ENCODE results near the gene PIH1D2. TPM values are rescaled to one million over a fixed set of nuclear protein-coding genes. Genes with fewer than 3 reads are reported as not detected.
A peak's percentile ranks its signal among the peaks of the same experiment; 100 is the strongest.

The PIH1D2 gene
- total and polyA plus RNA-seq, 9 of the 15 experiments (the other 6 are each of a cell fraction or from before 2014, with no cell fraction given), result 1.5 to 5.4 (median 3.0) TPM

GRCh38 chr11:112024178-112024772, 49.5 kb downstream of the PIH1D2 start (continued):
- TF ChIP-seq MGA (IDR thresholded peaks at IDR 0.05) (peak; percentile 50), SMARCC2 (IDR thresholded peaks at IDR 0.05; ENCODE audit: low read depth) (0 out of 2 replicates have a peak, but pooled peaks have one; percentile 11), MTA2 (IDR thresholded peaks at IDR 0.05; ENCODE audit: low read depth) (0 out of 2 replicates have a peak, but pooled peaks have one; percentile 16), L3MBTL2 (IDR thresholded peaks at IDR 0.05) (peak; percentile 47), RBM22 (IDR thresholded peaks at IDR 0.05; ENCODE audit: low read depth, low read length, poor library complexity, severe bottlenecking) (no peak)
